Gastrocnemius medialis (tissue), 4 donors: ENCODE data around the gene ZNF319.

Source experiments
- CTCF ChIP-seq, 5 experiments: fragments of 450-650 bp in 3 of 5; fragments of 200-600 bp in 2 of 5; sonication (generic) in 2 of 5; IDR thresholded peaks in 4 of 5; conservative IDR thresholded peaks in 1 of 5; 1 replicate in 4 of 5; 2 replicates in 1 of 5; pipeline ENCODE4 v1.5.1; 2016 to 2019; ENCODE audit warnings: antibody characterized with exemption in 5 of 5, mild to moderate bottlenecking in 3 of 5, moderate library complexity in 3 of 5
- POLR2A ChIP-seq, 2 donors: fragments of 450-650 bp; IDR thresholded peaks; one replicate each; pipeline ENCODE4 v1.6.1; 2017; ENCODE audit warnings: antibody characterized with exemption in 2 of 2, mild to moderate bottlenecking in 2 of 2, moderate library complexity in 2 of 2

- TF ChIP-seq CTCF (IDR thresholded peaks at IDR 0.05 in 4 of 5, conservative IDR thresholded peaks at IDR 0.05 in 1 of 5) (no peak), POLR2A (IDR thresholded peaks at IDR 0.05) (no peak)
Observed at GRCh38 chr16:58044266-58045019, 44.0 kb upstream of the ZNF319 start.
